Heart right ventricle (tissue), 16 donors: Measurements from ENCODE around the gene PLCB3. TPM values are rescaled to one million over a fixed set of nuclear protein-coding genes. Genes with fewer than 3 reads are reported as not detected.
A peak's percentile ranks its signal among the peaks of the same experiment; 100 is the strongest.

Experiments used
- ATAC-seq, 8 donors: fragments of 200-7000 bp; cut with Tn5 transposase; one replicate each; pipeline ENCODE4 v1.9.1; 2020; ENCODE audit warnings: mild to moderate bottlenecking in 8 of 8, moderate library complexity in 8 of 8, moderate number of reproducible peaks in 1 of 8
- DNase-seq, 2 donors: peaks; one replicate each; pipeline ENCODE4 v3.0.0-alpha.2; 2020
- H3K27ac ChIP-seq, 10 donors: fragments of 200-600 bp; sonication (generic) in 2 of 10; one replicate each; pipeline versions ENCODE4 v1.5.0 to v1.8.0; 2020 to 2022; ENCODE audit warnings: mild to moderate bottlenecking in 3 of 10
- H3K27me3 ChIP-seq, 7 donors: fragments of 200-600 bp; one replicate each; pipeline ENCODE4 v1.8.0; 2021 to 2022; ENCODE audit warnings: mild to moderate bottlenecking in 2 of 7
- H3K36me3 ChIP-seq, 9 donors: fragments of 200-600 bp; sonication (generic) in 1 of 9; one replicate each; pipeline versions ENCODE4 v1.5.0 to v1.8.0; 2020 to 2022; ENCODE audit warnings: mild to moderate bottlenecking in 2 of 9
- H3K4me1 ChIP-seq, 9 donors: fragments of 200-600 bp; sonication (generic) in 1 of 9; one replicate each; pipeline versions ENCODE4 v1.5.0 to v1.8.0; 2020 to 2022; ENCODE audit warnings: mild to moderate bottlenecking in 4 of 9
- H3K4me3 ChIP-seq, 10 donors: fragments of 200-600 bp; sonication (generic) in 2 of 10; one replicate each; pipeline versions ENCODE4 v1.5.0 to v1.8.0; 2020 to 2022; ENCODE audit warnings: mild to moderate bottlenecking in 7 of 10, moderate library complexity in 2 of 10
- H3K9me3 ChIP-seq, 11 donors: fragments of 200-600 bp in 10 of 11; sonication (generic) in 2 of 11; one replicate each; pipeline versions ENCODE4 v1.5.0 to v1.8.0; 2013 to 2022; ENCODE audit warnings: mild to moderate bottlenecking in 2 of 11, control low read depth in 1 of 11, moderate library complexity in 1 of 11
- WGBS, 2 donors: extraction: QIAGEN DNeasy Blood & Tissue Kit; methylation state at CpG; one replicate each; pipeline ENCODE4 v1.1.7; 2013; ENCODE audit warnings: inconsistent platforms in 1 of 2; 5-methylcytosine and 5-hydroxymethylcytosine counted together
- intact Hi-C, 10 donors: fragments of 100-400 bp; cut with DNase I; formaldehyde crosslinking; loops; one replicate each; pipeline versions ENCODE4 v1.11.1 to v1.14.2; 2022
- polyA plus RNA-seq, 2 donors: library from polyadenylated mRNA; stranded (reverse); fragments of 200-250 nt; gene quantifications; one replicate each; pipeline ENCODE4 v1.2.3, GENCODE V29; 2013
- total RNA-seq, 10 donors: library from RNA; stranded (reverse); fragmentation: NEBNext Ultra II Directional in 3 of 10; extraction: Animal tissue kit (Norgen Biotek cat#: 25700) in 3 of 10; gene quantifications; one replicate each; pipeline versions ENCODE4 v1.2.1 to v1.2.4, GENCODE V29; 2021 to 2023
- TF ChIP-seq, protein P1 (sequence below), 9 donors: fragments of 200-600 bp; sonication (generic) in 2 of 9; IDR thresholded peaks; one replicate each; pipeline versions ENCODE4 v1.5.0 to v1.8.0; 2021 to 2022; ENCODE audit warnings: antibody characterized with exemption in 9 of 9, mild to moderate bottlenecking in 5 of 9, moderate library complexity in 1 of 9
- donor health status: Arrhythmogenic right ventricular cardiomyopathy.
- donor health status: ischemic (EF 13 %, LVEDD 7.1; RV severe dilation, severe dysfunction).
- donor health status: healthy with polysubstance abuse.
- donor health status: DM: no; HTN: yes; CAD: no.
- donor health status: DM: no; HTN: no; CAD: no.
- donor health status: ischemic (EF 25% LVEDD 6.9; RV normal size, moderate dysfunction).
- donor health status: ischemic (EF 25% LVEDD 5.7; RV mildly dilated, moderate dysfunction).
- donor health status: healthy.
- donor health status: DM: yes; HTN: yes; CAD: no.
- donor health status: Ischemic cardiomyopathy.
- donor health status: ischemic (EF 35%, LVEDD 5.7; RV mildly dilated, moderate dysfunction).
- donor health status: nonischemic (EF 11% LVEDD 7.7; RV severe dilation, severe dysfunction).
- donor health status: DM: yes; HTN: yes; CAD: no.
- donor health status: PGD.
- donor health status: ischemic (EF 29% LVEDD 5.4; RV normal size, mild dysfunction).
- donor health status: nonischemic (EF 23%, LVEDD 6.1; RV moderate dilation, normal function).

Gene PLCB3
- total and polyA plus RNA-seq, 12 donors, result 5.8 to 13.3 (median 8.9) TPM

DNA sequence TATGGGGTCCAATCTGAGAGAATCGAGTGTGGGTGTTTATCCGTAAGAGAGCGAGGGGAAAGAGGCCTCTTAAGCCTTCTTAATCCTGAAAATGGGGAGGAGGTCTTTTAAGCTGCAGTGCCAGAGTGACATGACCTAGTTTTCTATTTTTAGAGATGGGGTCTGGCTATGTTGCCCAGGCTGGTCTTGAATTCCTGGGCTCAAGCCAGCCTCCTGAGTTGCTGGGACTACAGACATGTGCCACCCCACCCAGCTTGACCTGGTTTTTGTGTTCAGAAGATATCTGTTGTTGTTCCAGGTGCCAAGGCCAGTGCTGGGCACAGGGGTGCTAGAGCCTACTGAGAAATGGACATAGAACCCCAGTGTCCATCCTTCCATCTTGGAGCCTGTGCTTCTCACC, 31.8 kb downstream of the PLCB3 start:
- peaks cover 14 to 49% (median 31%) of the 10 kb centered on the region in 9 donors for H3K4me1 ChIP-seq
- DNase-seq (no peak), ATAC-seq (no peak)
- intact Hi-C loops, result no loop called here
- TF ChIP-seq, protein P1, sequence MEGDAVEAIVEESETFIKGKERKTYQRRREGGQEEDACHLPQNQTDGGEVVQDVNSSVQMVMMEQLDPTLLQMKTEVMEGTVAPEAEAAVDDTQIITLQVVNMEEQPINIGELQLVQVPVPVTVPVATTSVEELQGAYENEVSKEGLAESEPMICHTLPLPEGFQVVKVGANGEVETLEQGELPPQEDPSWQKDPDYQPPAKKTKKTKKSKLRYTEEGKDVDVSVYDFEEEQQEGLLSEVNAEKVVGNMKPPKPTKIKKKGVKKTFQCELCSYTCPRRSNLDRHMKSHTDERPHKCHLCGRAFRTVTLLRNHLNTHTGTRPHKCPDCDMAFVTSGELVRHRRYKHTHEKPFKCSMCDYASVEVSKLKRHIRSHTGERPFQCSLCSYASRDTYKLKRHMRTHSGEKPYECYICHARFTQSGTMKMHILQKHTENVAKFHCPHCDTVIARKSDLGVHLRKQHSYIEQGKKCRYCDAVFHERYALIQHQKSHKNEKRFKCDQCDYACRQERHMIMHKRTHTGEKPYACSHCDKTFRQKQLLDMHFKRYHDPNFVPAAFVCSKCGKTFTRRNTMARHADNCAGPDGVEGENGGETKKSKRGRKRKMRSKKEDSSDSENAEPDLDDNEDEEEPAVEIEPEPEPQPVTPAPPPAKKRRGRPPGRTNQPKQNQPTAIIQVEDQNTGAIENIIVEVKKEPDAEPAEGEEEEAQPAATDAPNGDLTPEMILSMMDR (IDR thresholded peaks at IDR 0.05), result no peak
- H3K27me3 ChIP-seq, result no peaks in the 10 kb centered on the region
- H3K4me3 ChIP-seq, result peak overlapping the region in 4 of 10 donors; percentile 65 to 90 (median 75)
- peak overlapping the region in 5 of 10 donors; percentile 90 to 99 (median 98) for H3K27ac ChIP-seq
- peaks cover 0 to 47% (median 0%) of the 10 kb centered on the region in 9 donors for H3K36me3 ChIP-seq
- 95 to 96% methylated on average over 3 of the region's 3 CpGs for WGBS, 2 donors
- H3K9me3 ChIP-seq, result no peaks in the 10 kb centered on the region

DNA sequence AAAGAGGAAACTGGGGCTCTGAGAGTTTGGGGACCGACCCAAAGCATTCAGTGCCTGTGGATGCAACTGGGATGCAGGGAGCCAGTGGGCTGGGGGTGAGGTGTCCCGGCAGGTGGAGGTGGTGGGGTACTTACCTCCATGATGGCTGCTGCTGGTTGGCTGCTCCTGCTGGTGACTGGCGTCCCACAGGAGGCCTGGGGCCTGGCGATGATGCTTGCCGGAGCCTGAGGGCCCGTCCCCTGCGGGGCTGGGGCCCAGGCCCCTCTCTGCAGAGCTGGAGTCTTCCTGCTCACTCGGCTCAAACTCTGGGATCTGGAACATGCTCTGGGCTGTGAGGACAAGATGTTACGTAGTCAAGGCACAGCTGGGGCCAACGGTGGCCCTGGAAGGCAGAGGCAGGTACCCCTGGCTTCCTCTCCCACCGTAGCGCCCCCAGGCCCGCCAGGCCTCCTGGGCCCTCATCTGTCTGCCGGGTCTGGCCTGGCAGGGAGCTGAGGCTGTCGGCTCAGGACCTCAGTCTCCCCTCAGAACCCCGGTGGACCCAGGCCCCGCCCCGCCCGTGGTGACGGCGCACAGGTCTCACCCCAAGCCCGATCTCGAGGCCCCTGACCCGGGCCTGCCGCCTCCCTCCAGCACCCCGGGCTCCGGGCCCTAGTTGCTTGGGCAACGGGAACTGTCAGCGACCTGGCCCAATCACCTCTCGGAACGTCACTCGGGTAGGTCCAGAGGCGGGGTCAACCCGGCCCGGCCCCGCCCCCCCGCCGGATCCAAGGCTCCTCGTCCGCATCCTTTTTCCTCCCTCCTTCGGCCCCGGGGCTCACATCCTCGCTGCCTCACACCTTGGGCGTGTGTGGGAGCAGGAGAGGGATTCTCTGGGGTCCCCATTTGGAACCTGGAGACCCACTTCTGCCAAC, 33.0 kb downstream of the PLCB3 start, which contains the start of gene BAD:
BAD (minus strand) TSS at position 618 of the 914 bp plus-strand sequence; CDS start at position 321, 297 bp downstream.
- H3K4me3 ChIP-seq, result peak within 1 kb of the TSS; percentile 39 to 91 (median 74)
- H3K27me3 ChIP-seq, result no peaks in the 10 kb centered on the region
- intact Hi-C loops, result loop anchor here in 5 of 10 donors (2.0 kb wide), 2 partner anchors 14 to 20 kb away; partner anchors contain the start of gene ESRRA (in 2 of the 5)
- DNase-seq (peak; percentile 95 to 96), ATAC-seq (peak; percentile 90 to 96 (median 94))
- 3 to 4% methylated on average over 39 to 44 of the region's 44 CpGs for WGBS, 2 donors
- H3K27ac ChIP-seq, result peak within 1 kb of the TSS; percentile 84 to 99 (median 95)
- H3K9me3 ChIP-seq, result no peaks in the 10 kb centered on the region
- TF ChIP-seq, protein P1 (IDR thresholded peaks at IDR 0.05), result no peak
- H3K4me1 ChIP-seq, result peaks cover 14 to 49% (median 31%) of the 10 kb centered on the region in 9 donors
- peaks cover 0 to 39% (median 0%) of the 10 kb centered on the region in 9 donors for H3K36me3 ChIP-seq

DNA sequence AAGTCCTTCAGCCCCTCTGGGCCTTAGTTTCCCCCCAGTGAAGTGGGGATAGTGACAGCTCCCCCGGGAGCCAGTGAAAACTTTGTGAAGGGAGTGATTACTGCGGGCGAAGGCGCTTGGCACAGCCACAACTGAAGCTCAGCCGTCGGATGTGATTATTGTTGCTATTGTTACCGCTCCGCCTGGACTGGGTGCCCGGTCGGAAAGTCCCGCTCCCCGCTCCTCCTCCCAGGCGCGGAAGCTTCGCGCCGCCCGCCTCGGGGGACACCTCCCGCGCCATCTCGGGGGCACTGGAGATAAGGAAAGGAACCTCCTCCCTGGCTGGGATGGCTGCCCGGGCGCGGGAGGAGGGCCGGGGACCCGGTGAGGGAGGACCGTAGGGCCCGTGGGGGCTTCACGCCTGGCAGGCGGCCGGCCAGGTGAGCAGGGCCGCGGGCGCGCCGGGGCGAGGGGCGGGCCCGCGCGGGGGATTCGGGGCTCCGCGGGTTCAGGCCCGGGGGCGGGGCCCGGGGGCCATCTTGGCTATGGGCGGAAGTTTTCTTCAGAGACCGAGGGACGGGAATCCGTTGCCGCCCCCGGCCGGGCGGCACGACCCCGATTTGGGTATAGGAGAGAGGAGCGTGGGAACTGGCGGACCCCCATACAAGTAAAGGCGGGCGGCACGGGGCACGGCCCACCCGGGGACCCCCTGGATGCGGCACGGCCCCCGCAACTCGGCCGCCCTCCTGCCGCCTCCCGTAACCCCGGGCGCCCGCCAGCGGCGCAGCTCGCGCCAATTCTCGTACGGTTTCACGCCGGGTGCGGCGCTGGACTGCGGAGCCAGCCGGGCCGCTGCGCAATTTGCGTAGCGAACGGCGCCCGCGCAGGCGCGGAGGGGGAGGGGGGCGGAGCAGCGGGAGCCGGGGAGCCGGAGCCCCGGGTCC, 33.9 kb downstream of the PLCB3 start, which contains the start of gene GPR137:
GPR137 (plus strand) TSS at position 887 of the 923 bp plus-strand sequence. CDS start 677 bp downstream, outside the sequence.
- H3K27ac ChIP-seq, result peak within 1 kb of the TSS; percentile 84 to 99 (median 95)
- peaks cover 0 to 6% (median 4%) of the 10 kb centered on the region in 7 donors for H3K27me3 ChIP-seq
- no peaks in the 10 kb centered on the region for H3K9me3 ChIP-seq
- H3K4me1 ChIP-seq, result peaks cover 14 to 49% (median 31%) of the 10 kb centered on the region in 9 donors
- 0 to 1% methylated on average over 76 to 102 of the region's 102 CpGs for WGBS, 2 donors
- H3K4me3 ChIP-seq, result peak within 1 kb of the TSS; percentile 39 to 91 (median 74)
- peaks cover 0 to 36% (median 0%) of the 10 kb centered on the region in 9 donors for H3K36me3 ChIP-seq
- peak; percentile 89 for DNase-seq
- ATAC-seq, result peak; percentile 60 to 88 (median 72)
- intact Hi-C loops, result loop anchor here in 5 of 10 donors (1.0 to 2.0 kb wide), 3 partner anchors 14 to 20 kb away; partner anchors contain the start of gene ESRRA (in 2 of the 5)
- TF ChIP-seq, protein P1 (IDR thresholded peaks at IDR 0.05), result no peak
